ENCODE results near the gene PCNX4.

- TF ChIP-seq BHLHE40 (IDR thresholded peaks at IDR 0.05; ENCODE audit: borderline replicate concordance) (no peak), ZNF384 (IDR thresholded peaks at IDR 0.05) (no peak), NFRKB (IDR thresholded peaks at IDR 0.05) (no peak), FOXM1 (IDR thresholded peaks at IDR 0.05; ENCODE audit: borderline replicate concordance) (no peak), HDGF (IDR thresholded peaks at IDR 0.05; ENCODE audit: borderline replicate concordance) (no peak), FOXA1 (IDR thresholded peaks at IDR 0.05) (no peak), ELF4 (IDR thresholded peaks at IDR 0.05) (no peak), FOXK2 (IDR thresholded peaks at IDR 0.05) (no peak), ARNT (IDR thresholded peaks at IDR 0.05) (no peak), SUZ12 (IDR thresholded peaks at IDR 0.05) (no peak), TARDBP (IDR thresholded peaks at IDR 0.05) (no peak)
These were observed 126.0 kb downstream of the PCNX4 start for GRCh38 chr14:60217713-60218112.

All from HEK293T (cell line).